ENCODE measurements around the gene LDB2. TPM values are rescaled to one million over a fixed set of nuclear protein-coding genes. Genes with fewer than 3 reads are reported as not detected.
A peak's percentile ranks its signal among the peaks of the same experiment; 100 is the strongest.

Gene LDB2
- total and polyA plus RNA-seq, 3 donors from 2014 or later, result 14.6 to 17.8 (median 15.7) TPM

DNA sequence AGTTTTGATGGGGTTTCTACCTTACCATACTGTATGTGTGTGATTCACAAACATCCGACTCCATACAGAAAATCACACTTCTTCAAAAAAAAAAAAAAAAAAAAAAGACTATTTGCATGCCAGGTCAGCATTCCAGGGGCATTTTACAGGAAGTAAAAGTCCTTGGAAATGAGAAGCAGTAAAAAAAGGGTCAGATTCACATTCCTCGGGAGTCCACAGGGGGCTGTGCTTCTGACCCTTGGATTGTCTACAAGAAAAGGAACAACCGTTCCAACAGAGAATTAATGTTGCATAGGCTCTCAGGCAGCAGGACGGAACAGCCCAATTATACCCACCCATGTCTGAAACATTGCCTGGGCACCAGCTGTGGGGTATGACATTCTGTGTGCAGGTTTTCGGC lies 290.3 kb downstream of the LDB2 start:
- TF ChIP-seq POLR2A (IDR thresholded peaks at IDR 0.05), result no peak
- TF ChIP-seq CTCF (IDR thresholded peaks at IDR 0.05), result peak in 1 of 3 experiments; percentile 12
- peak overlapping the region in 1 of 2 donors; percentile 15 for H3K4me3 ChIP-seq
- 26% methylated on average over 5 of the region's 5 CpGs for WGBS, 2 donors
- no peak overlapping the region for H3K27ac ChIP-seq
- peak; percentile 27 for DNase-seq
- peaks cover 19% of the 10 kb centered on the region for H3K4me1 ChIP-seq
- no peaks in the 10 kb centered on the region for H3K36me3 ChIP-seq (ENCODE audit: low read depth, missing control alignments)
- intact Hi-C loops (cut with DNase I; ENCODE audit: low total_unique reads), result no loop called here
- H3K9me3 ChIP-seq, result no peaks in the 10 kb centered on the region
- H3K27me3 ChIP-seq, result no peaks in the 10 kb centered on the region

DNA sequence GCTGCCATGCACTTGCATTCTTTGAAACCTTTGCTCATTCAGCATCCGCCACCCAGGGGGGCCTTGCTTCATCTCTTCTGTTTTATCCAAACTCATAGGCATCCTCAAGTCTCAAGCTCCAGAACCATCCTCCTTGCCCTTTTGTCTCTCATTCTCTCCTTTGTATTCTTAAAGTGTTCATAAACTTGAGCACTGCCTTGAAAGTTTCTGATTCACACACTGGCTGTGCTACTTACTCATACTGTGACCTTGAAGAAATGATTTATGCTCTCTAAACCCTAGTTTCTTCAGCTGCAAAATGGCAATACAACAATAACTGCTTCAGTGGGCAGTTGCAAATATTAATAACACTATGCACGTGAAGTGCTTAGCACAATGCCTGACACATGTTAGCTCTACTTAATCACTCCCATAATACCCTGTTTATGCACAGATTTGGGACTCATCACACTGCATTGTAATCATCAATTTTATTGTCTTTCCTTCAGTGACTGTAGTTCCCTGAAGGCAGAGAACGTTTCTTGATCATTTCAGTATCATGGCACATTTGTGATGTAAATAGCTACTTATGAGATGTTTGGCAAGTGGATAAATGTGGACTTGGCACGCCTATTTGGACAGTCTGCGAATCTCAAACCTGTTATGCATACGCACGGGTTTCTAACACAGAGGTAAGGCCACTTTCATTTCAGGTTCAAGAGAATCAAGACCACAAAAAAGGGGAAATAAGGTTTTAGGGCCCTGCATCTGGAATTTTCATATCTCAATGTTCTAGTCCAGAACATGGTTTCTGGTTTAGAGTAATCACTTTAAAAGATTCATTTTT lies 291.0 kb downstream of the LDB2 start:
- WGBS, 2 donors, result 63 to 68% methylated on average over 7 of the region's 7 CpGs
- Histone ChIP-seq H3K27me3 (no peaks in the 10 kb centered on the region), H3K27ac (no peak overlapping the region), H3K36me3 (ENCODE audit: low read depth, missing control alignments) (no peaks in the 10 kb centered on the region), H3K4me1 (peaks cover 19% of the 10 kb centered on the region), H3K4me3 (no peak overlapping the region), H3K9me3 (no peaks in the 10 kb centered on the region)
- intact Hi-C loops (cut with DNase I; ENCODE audit: low total_unique reads), result no loop called here
- TF ChIP-seq CTCF (IDR thresholded peaks at IDR 0.05), result no peak
- TF ChIP-seq POLR2A (IDR thresholded peaks at IDR 0.05), result no peak
- DNase-seq, result no peak

- TF ChIP-seq POLR2A (IDR thresholded peaks at IDR 0.05) (no peak), CTCF (IDR thresholded peaks at IDR 0.05) (no peak)
- 75 to 84% methylated on average over 2 of the region's 2 CpGs for WGBS, 2 donors
Observed at GRCh38 chr4:16606691-16607090, 291.8 kb downstream of the LDB2 start.

DNA sequence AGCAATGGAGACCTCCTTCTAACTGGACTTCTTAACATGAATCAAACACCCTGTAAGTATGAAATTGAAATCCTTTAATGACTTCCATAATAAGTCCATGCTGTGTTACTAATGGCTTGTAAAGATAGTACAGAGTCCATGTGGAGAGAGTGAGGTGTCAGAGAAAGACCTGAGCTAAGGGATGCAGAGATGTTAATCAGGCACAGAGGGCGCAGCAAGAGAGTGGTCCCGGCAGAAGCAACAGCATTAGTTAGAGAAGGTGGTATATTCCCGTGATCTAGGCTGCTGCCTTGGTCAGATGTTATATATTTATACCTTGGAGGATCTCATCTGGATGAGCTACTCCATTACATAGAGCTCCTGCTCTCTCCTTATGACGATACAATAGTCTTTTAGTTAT lies 295.3 kb downstream of the LDB2 start:
- H3K9me3 ChIP-seq, result no peaks in the 10 kb centered on the region
- H3K27ac ChIP-seq, result no peak overlapping the region
- 77 to 92% methylated on average over 4 of the region's 4 CpGs for WGBS, 2 donors
- TF ChIP-seq CTCF (IDR thresholded peaks at IDR 0.05) (no peak), POLR2A (IDR thresholded peaks at IDR 0.05) (no peak)
- H3K27me3 ChIP-seq, result no peaks in the 10 kb centered on the region
- H3K36me3 ChIP-seq (ENCODE audit: low read depth, missing control alignments), result no peaks in the 10 kb centered on the region
- DNase-seq, result no peak
- no peak overlapping the region for H3K4me3 ChIP-seq
- intact Hi-C loops (cut with DNase I; ENCODE audit: low total_unique reads), result no loop called here
- H3K4me1 ChIP-seq, result peaks cover 8% of the 10 kb centered on the region

More at GRCh38 chr4:16606691-16607090, 291.8 kb downstream of the LDB2 start:
- no peaks in the 10 kb centered on the region for H3K27me3 ChIP-seq
- H3K27ac ChIP-seq, result no peak overlapping the region
- H3K36me3 ChIP-seq (ENCODE audit: low read depth, missing control alignments), result no peaks in the 10 kb centered on the region
- H3K4me3 ChIP-seq, result no peak overlapping the region
- DNase-seq, result no peak
- H3K4me1 ChIP-seq, result peaks cover 19% of the 10 kb centered on the region
- no peaks in the 10 kb centered on the region for H3K9me3 ChIP-seq
- intact Hi-C loops (cut with DNase I; ENCODE audit: low total_unique reads), result no loop called here
